ENCODE results near the gene ZMYND8. TPM values are rescaled to one million over a fixed set of nuclear protein-coding genes. Genes with fewer than 3 reads are reported as not detected.
A peak's percentile ranks its signal among the peaks of the same experiment; 100 is the strongest.

Gene ZMYND8
- total RNA-seq, 4 donors from 2014 or later: 29.7 to 42.4 (median 30.9) TPM

DNA sequence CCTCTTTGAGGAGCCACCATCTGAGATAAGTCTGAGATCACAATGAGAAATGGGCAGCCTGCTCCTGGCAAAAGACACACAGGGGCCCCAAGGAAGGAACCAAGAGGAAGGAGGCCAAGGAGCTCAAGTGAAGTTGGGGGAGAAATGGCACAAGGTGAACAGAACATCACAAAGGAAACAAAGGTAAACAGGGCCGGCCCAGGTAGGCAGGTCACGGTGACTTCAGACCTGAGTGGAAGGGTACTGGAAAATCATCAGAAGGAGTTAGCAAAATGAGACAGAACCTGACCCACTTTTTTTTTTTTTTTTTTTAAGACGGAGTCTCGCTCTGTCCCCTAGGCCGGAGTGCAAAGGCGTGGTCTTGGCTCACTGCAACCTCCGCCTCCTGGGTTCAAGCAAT lies 11.3 kb downstream of the ZMYND8 start:
- peak overlapping the region; percentile 49 to 100 (median 100) for H3K27ac ChIP-seq
- WGBS, 2 donors: 77 to 88% methylated on average over 7 of the region's 7 CpGs
- intact Hi-C loops (cut with DNase I): no loop called here
- H3K27me3 ChIP-seq: no peaks in the 10 kb centered on the region
- no peak overlapping the region for H3K4me3 ChIP-seq (replicated peaks in 1 of 3)
- H3K36me3 ChIP-seq: no peaks in the 10 kb centered on the region
- peaks cover 34 to 46% of the 10 kb centered on the region in 2 donors for H3K4me1 ChIP-seq
- no peaks in the 10 kb centered on the region for H3K9me3 ChIP-seq
- TF ChIP-seq, protein P1, sequence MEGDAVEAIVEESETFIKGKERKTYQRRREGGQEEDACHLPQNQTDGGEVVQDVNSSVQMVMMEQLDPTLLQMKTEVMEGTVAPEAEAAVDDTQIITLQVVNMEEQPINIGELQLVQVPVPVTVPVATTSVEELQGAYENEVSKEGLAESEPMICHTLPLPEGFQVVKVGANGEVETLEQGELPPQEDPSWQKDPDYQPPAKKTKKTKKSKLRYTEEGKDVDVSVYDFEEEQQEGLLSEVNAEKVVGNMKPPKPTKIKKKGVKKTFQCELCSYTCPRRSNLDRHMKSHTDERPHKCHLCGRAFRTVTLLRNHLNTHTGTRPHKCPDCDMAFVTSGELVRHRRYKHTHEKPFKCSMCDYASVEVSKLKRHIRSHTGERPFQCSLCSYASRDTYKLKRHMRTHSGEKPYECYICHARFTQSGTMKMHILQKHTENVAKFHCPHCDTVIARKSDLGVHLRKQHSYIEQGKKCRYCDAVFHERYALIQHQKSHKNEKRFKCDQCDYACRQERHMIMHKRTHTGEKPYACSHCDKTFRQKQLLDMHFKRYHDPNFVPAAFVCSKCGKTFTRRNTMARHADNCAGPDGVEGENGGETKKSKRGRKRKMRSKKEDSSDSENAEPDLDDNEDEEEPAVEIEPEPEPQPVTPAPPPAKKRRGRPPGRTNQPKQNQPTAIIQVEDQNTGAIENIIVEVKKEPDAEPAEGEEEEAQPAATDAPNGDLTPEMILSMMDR (IDR thresholded peaks at IDR 0.05): no peak
- TF ChIP-seq POLR2A (IDR thresholded peaks at IDR 0.05): no peak
- peak; percentile 51 to 59 for DNase-seq

DNA sequence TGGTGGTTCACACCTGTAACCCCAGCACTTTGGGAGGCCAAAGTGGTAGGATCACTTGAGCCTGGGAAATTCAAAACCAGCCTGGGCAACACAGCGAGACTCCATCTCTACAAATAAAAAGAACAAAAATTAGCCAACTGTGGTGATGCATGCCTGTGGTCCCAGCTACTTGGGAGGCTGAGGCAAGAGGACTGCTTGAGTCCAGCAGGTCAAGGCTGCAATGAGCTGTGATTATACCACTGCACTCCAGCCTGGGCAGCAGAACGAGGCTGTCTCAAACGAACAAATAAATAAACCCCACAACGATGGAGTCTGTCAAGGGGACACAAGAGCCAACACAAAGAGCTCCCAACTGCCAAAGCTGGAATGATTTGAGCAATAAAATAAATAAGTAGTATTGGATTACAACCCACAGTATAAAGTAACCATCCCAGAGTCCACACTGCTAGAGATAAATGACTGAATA lies 13.5 kb downstream of the ZMYND8 start:
- Histone ChIP-seq H3K4me1 (peaks cover 13 to 24% of the 10 kb centered on the region in 2 donors), H3K27me3 (no peaks in the 10 kb centered on the region), H3K9me3 (no peaks in the 10 kb centered on the region), H3K36me3 (no peaks in the 10 kb centered on the region), H3K4me3 (replicated peaks in 1 of 3) (no peak overlapping the region), H3K27ac (peak overlapping the region in 2 of 3 donors; percentile 3 to 10)
- TF ChIP-seq POLR2A (IDR thresholded peaks at IDR 0.05): no peak
- TF ChIP-seq, protein P1 (IDR thresholded peaks at IDR 0.05): no peak
- DNase-seq: no peak
- intact Hi-C loops (cut with DNase I): no loop called here
- 55 to 61% methylated on average over 4 of the region's 4 CpGs for WGBS, 2 donors

DNA sequence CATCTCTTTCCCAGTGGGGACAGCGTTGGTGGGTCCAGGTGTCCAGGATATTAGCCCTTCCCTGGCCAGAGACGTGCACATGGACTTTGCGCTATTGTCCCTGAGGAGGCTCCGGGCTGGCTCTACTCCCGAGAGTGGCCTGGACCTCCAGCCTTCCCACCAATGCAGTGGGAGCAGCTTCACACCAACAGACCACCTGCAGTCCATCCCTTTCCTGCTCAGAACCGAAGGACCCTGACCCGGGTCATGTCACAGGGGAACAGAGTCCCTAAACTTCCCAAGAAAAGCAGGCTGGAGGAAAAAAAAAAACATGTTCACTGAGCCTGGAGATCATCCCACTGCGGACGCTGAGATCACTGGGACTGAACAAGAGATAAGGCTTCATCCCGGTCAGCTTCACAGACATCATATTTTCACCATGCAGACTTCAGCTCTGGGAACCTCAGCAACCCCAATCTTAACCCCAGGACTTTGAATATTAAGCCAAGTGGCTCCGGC lies 18.3 kb downstream of the ZMYND8 start:
- intact Hi-C loops (cut with DNase I): no loop called here
- Histone ChIP-seq H3K4me3 (replicated peaks in 1 of 3) (no peak overlapping the region), H3K27me3 (no peaks in the 10 kb centered on the region), H3K9me3 (no peaks in the 10 kb centered on the region), H3K4me1 (peaks cover 0 to 22% of the 10 kb centered on the region in 2 donors), H3K27ac (no peak overlapping the region), H3K36me3 (no peaks in the 10 kb centered on the region)
- TF ChIP-seq, protein P1 (IDR thresholded peaks at IDR 0.05): no peak
- TF ChIP-seq POLR2A (IDR thresholded peaks at IDR 0.05): no peak
- WGBS, 2 donors: 65 to 76% methylated on average over 11 of the region's 11 CpGs
- DNase-seq: no peak

DNA sequence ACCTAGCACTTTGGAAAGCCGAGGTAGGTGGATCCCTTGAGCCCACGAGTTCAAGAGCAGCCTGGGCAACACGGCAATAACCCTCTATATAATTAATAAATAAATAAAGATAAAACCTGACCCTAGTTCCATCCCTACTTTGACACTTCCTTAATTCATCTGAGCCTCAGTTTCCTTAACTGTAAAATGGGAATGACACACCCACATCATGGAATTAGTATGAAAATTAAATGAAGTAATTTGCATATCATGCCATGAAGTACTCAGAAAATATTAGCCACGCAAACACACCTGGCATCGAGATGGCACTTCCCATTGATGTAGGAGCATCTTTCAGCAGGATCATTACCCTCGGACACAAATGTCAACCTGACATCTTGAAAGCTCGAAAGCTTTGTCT lies 19.1 kb downstream of the ZMYND8 start:
- intact Hi-C loops (cut with DNase I): no loop called here
- H3K36me3 ChIP-seq: no peaks in the 10 kb centered on the region
- DNase-seq: no peak
- no peak for TF ChIP-seq POLR2A (IDR thresholded peaks at IDR 0.05)
- TF ChIP-seq, protein P1 (IDR thresholded peaks at IDR 0.05): no peak
- no peaks in the 10 kb centered on the region for H3K9me3 ChIP-seq
- no peaks in the 10 kb centered on the region for H3K27me3 ChIP-seq
- WGBS, 2 donors: 96% methylated on average over 7 of the region's 7 CpGs
- H3K4me1 ChIP-seq: peaks cover 0 to 28% of the 10 kb centered on the region in 2 donors
- no peak overlapping the region for H3K4me3 ChIP-seq (replicated peaks in 1 of 3)
- no peak overlapping the region for H3K27ac ChIP-seq

DNA sequence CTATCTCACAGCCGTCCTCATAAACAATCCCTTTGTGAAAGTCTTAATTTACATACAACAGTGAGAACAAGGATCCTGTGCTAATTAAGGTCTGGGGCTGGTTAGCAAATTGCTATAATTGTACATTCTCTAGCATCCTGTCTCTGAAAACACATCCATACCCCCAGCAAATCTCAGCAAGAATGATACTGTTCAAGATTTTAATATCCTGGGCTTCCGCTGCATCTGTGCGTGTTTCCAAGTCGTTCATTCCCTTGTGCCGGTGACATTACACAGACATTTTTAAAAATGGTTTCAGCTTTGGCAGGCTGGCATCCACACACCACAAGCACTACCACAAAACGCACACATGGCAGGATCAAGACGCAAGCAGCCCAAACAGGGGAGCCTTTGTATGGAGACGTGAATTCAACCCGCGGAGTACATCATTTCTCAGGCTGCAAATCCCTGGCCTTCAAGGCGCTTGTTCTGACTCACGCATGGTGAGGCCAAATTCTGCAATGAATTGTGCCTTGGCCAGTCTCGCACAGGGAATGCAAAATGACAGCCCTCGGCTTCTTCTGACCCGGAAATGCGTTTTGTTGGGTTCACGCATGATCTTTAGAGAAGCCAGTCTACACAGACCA lies 20.3 kb downstream of the ZMYND8 start:
- DNase-seq: no peak
- intact Hi-C loops (cut with DNase I): no loop called here
- TF ChIP-seq POLR2A (IDR thresholded peaks at IDR 0.05): peak in 1 of 2 donors; percentile 17
- TF ChIP-seq, protein P1 (IDR thresholded peaks at IDR 0.05): no peak

More for the DNA sequence above, 20.3 kb downstream of the ZMYND8 start:
- WGBS, 2 donors: 89 to 93% methylated on average over 17 of the region's 17 CpGs
- no peaks in the 10 kb centered on the region for H3K36me3 ChIP-seq
- no peaks in the 10 kb centered on the region for H3K27me3 ChIP-seq
- H3K9me3 ChIP-seq: no peaks in the 10 kb centered on the region
- H3K4me3 ChIP-seq (replicated peaks in 1 of 3): no peak overlapping the region
- H3K27ac ChIP-seq: peak overlapping the region; percentile 4 to 69 (median 51)
- peaks cover 0 to 28% of the 10 kb centered on the region in 2 donors for H3K4me1 ChIP-seq

Measured in thyroid gland (tissue), 4 donors.